Measurements from ENCODE around the gene DAO.

DNA sequence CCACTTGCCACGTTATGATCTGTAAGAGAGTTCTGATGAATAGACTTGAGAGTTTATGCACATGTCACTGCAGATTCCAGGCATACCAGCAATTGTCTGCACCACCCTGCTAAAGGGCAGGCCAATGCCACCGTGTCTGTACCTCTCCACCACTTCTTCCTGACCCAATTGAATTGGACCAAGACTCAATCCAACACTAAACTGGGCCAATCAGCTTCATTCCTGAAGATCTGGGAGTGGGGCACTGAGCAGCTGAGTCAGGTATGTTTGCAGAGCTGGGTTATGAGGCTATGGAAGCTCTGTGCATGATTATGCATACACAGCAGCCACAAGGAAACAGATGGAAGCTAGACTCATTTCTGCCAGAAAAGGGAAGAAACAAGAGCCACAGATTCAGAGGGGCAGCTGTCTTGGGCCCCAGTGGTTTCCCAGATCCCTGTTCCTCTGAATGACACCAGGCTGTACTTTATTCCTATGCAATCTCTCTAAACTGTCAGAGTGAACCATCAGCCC, 28.0 kb downstream of the DAO start:
- no peak for TF ChIP-seq POLR2A (IDR thresholded peaks at IDR 0.05)
- TF ChIP-seq, protein P1, sequence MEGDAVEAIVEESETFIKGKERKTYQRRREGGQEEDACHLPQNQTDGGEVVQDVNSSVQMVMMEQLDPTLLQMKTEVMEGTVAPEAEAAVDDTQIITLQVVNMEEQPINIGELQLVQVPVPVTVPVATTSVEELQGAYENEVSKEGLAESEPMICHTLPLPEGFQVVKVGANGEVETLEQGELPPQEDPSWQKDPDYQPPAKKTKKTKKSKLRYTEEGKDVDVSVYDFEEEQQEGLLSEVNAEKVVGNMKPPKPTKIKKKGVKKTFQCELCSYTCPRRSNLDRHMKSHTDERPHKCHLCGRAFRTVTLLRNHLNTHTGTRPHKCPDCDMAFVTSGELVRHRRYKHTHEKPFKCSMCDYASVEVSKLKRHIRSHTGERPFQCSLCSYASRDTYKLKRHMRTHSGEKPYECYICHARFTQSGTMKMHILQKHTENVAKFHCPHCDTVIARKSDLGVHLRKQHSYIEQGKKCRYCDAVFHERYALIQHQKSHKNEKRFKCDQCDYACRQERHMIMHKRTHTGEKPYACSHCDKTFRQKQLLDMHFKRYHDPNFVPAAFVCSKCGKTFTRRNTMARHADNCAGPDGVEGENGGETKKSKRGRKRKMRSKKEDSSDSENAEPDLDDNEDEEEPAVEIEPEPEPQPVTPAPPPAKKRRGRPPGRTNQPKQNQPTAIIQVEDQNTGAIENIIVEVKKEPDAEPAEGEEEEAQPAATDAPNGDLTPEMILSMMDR (IDR thresholded peaks at IDR 0.05): no peak

Data from ovary (tissue), 3 donors.